Colonic mucosa (tissue), 4 donors: ENCODE data around the gene SLC5A3. TPM values are rescaled to one million over a fixed set of nuclear protein-coding genes. Genes with fewer than 3 reads are reported as not detected.

Experiments used
- DNase-seq: peaks from one replicate; pipeline ENCODE4 v3.0.0-alpha.2; 2020
- H3K27ac ChIP-seq: fragments of 200-600 bp; one replicate; pipeline ENCODE4 v1.8.0; 2021
- H3K27me3 ChIP-seq: fragments of 200-600 bp; one replicate; pipeline ENCODE4 v1.8.0; 2021
- H3K36me3 ChIP-seq: fragments of 200-600 bp; one replicate; pipeline ENCODE4 v1.8.0; 2021
- H3K4me1 ChIP-seq: fragments of 200-600 bp; one replicate; pipeline ENCODE4 v1.8.0; 2021; ENCODE audit warnings: mild to moderate bottlenecking
- H3K4me3 ChIP-seq: fragments of 200-600 bp; one replicate; pipeline ENCODE4 v1.8.0; 2021
- H3K9ac ChIP-seq, 2 donors: one replicate each; pipeline ENCODE4 v1.7.0; 2013; ENCODE audit warnings: control low read depth in 2 of 2, low read depth in 2 of 2, low read length in 2 of 2
- H3K9me3 ChIP-seq: fragments of 200-600 bp; one replicate; pipeline ENCODE4 v1.8.0; 2021
- CTCF ChIP-seq: fragments of 200-600 bp; IDR thresholded peaks from one replicate; pipeline ENCODE4 v1.8.0; 2022; ENCODE audit warnings: antibody characterized with exemption, mild to moderate bottlenecking
- intact Hi-C: fragments of 100-400 bp; cut with DNase I; formaldehyde crosslinking; loops from one replicate; pipeline ENCODE4 v1.14.1; 2022
- total RNA-seq, 2 donors: library from RNA; stranded (reverse); fragmentation: NEBNext Ultra II Directional in 1 of 2; extraction: Animal tissue kit (Norgen Biotek cat#: 25700) in 1 of 2; gene quantifications; one replicate each; pipeline ENCODE4 v1.2.1, GENCODE V29; 2021
- donor health status: healthy.
- donor health status: DM: no; HTN: no; CAD: no.
- donor health status: DM: no; HTN: no; CAD: no.

The SLC5A3 gene
- total RNA-seq, 2 donors from 2014 or later, result 20.1 to 28.6 TPM

GRCh38 chr21:34093083-34093482 lies 19.7 kb downstream of the SLC5A3 start:
- no peak overlapping the region for H3K4me3 ChIP-seq
- H3K36me3 ChIP-seq, result peaks cover 4% of the 10 kb centered on the region
- no peak for TF ChIP-seq CTCF
- no peak overlapping the region for H3K27ac ChIP-seq
- H3K9me3 ChIP-seq, result no peaks in the 10 kb centered on the region
- intact Hi-C loops, result no loop called here
- DNase-seq, result no peak
- H3K9ac ChIP-seq, result no peak overlapping the region
- H3K27me3 ChIP-seq, result no peaks in the 10 kb centered on the region
- peaks cover 5% of the 10 kb centered on the region for H3K4me1 ChIP-seq

- TF ChIP-seq CTCF, result no peak
- H3K4me1 ChIP-seq, result peaks cover under 1% of the 10 kb centered on the region
- peaks cover 4% of the 10 kb centered on the region for H3K36me3 ChIP-seq
- no peak overlapping the region for H3K4me3 ChIP-seq
- intact Hi-C loops, result no loop called here
- no peaks in the 10 kb centered on the region for H3K9me3 ChIP-seq
- DNase-seq, result no peak
- H3K9ac ChIP-seq, result no peak overlapping the region
- no peaks in the 10 kb centered on the region for H3K27me3 ChIP-seq
- H3K27ac ChIP-seq, result no peak overlapping the region
Observed at GRCh38 chr21:34094949-34095348, 21.6 kb downstream of the SLC5A3 start.

GRCh38 chr21:34097442-34097841 lies 24.1 kb downstream of the SLC5A3 start:
- intact Hi-C loops, result no loop called here
- Histone ChIP-seq H3K27ac (no peak overlapping the region), H3K4me3 (no peak overlapping the region), H3K36me3 (peaks cover 4% of the 10 kb centered on the region), H3K27me3 (no peaks in the 10 kb centered on the region), H3K4me1 (peaks cover 6% of the 10 kb centered on the region), H3K9me3 (no peaks in the 10 kb centered on the region), H3K9ac (no peak overlapping the region)
- no peak for DNase-seq
- TF ChIP-seq CTCF, result no peak

GRCh38 chr21:34100337-34100736 lies 27.0 kb downstream of the SLC5A3 start:
- DNase-seq, result no peak
- no peak for TF ChIP-seq CTCF
- Histone ChIP-seq H3K9ac (no peak overlapping the region), H3K4me1 (peaks cover 6% of the 10 kb centered on the region), H3K27me3 (no peaks in the 10 kb centered on the region), H3K27ac (no peak overlapping the region), H3K36me3 (no peaks in the 10 kb centered on the region), H3K9me3 (no peaks in the 10 kb centered on the region), H3K4me3 (no peak overlapping the region)
- intact Hi-C loops, result no loop called here

GRCh38 chr21:34100790-34101189 lies 27.4 kb downstream of the SLC5A3 start:
- Histone ChIP-seq H3K9me3 (no peaks in the 10 kb centered on the region), H3K27ac (no peak overlapping the region), H3K27me3 (no peaks in the 10 kb centered on the region), H3K4me1 (peaks cover 6% of the 10 kb centered on the region), H3K9ac (no peak overlapping the region), H3K36me3 (no peaks in the 10 kb centered on the region), H3K4me3 (no peak overlapping the region)
- TF ChIP-seq CTCF, result no peak
- DNase-seq, result no peak
- intact Hi-C loops, result no loop called here
